IMR-90 (cell line): ENCODE results near the gene ARSH. TPM values are rescaled to one million over a fixed set of nuclear protein-coding genes. Genes with fewer than 3 reads are reported as not detected.

Experiments
- ATAC-seq: fragments of 200-7000 bp; cut with Tn5 transposase; 2 replicates; pipeline ENCODE4 v1.9.1; 2020; ENCODE audit warnings: low read depth, mild to moderate bottlenecking, moderate library complexity
- Bru-seq: library from RNA; stranded (reverse); fragments of 400-500 nt; gene quantifications from one replicate; lab custom pipeline; 2021; lab: Mats Ljungman, UMichigan
- BruChase-seq, 2 experiments: library from RNA; stranded (reverse); fragments of 400-500 nt; gene quantifications; one replicate each; lab custom pipeline; 2021; lab: Mats Ljungman, UMichigan
- BruUV-seq: library from RNA; stranded (reverse); fragments of 400-500 nt; replicated peaks from 2 replicates; lab custom pipeline; 2021; lab: Mats Ljungman, UMichigan
- CTCF ChIA-PET: fragments of 300-600 bp; formaldehyde crosslinking; extraction: SDS; loops from one replicate; lab custom pipeline; 2021; ENCODE audit warnings: antibody characterized with exemption; lab: Yijun Ruan, JAX
- POLR2A ChIA-PET: fragments of 300-600 bp; sonication (Branson Sonifier 250); formaldehyde crosslinking; loops from one replicate; lab custom pipeline; 2022; ENCODE audit warnings: antibody characterized with exemption; ENCODE audit not compliant: unreplicated experiment; lab: Charles Lee
- DNase-seq: peaks from one replicate; pipeline ENCODE4 v3.0.0; 2013
- H2AFZ ChIP-seq: replicated peaks from 2 replicates; pipeline ENCODE3; 2013; ENCODE audit warnings: low read length, mild to moderate bottlenecking; ENCODE audit not compliant: poor library complexity
- H2AK5ac ChIP-seq: 2 replicates; pipeline ENCODE4 v1.6.1; 2013; ENCODE audit warnings: low read depth, low read length, inconsistent platforms
- H2AK9ac ChIP-seq: replicated peaks from 2 replicates; pipeline ENCODE3; 2013; ENCODE audit warnings: mild to moderate bottlenecking, low read depth, low read length, moderate library complexity; ENCODE audit not compliant: poor library complexity
- H2BK120ac ChIP-seq: 2 replicates; pipeline ENCODE4 v1.6.1; 2013; ENCODE audit warnings: low read depth, low read length, inconsistent platforms
- H2BK15ac ChIP-seq: 3 replicates; pipeline ENCODE4 v1.6.1; 2013; ENCODE audit warnings: low read depth, low read length, inconsistent platforms
- H2BK20ac ChIP-seq: 2 replicates; pipeline ENCODE4 v1.6.1; 2013; ENCODE audit warnings: low read depth, mild to moderate bottlenecking, inconsistent platforms, low read length, moderate library complexity
- H2BK5ac ChIP-seq: 2 replicates; pipeline ENCODE4 v1.6.1; 2013; ENCODE audit warnings: mild to moderate bottlenecking, low read depth, low read length, inconsistent platforms; ENCODE audit not compliant: poor library complexity, severe bottlenecking
- H3K14ac ChIP-seq: replicated peaks from 2 replicates; pipeline ENCODE4 v1.6.1; 2013; ENCODE audit warnings: low read depth, low read length, inconsistent platforms
- H3K18ac ChIP-seq: 2 replicates; pipeline ENCODE4 v1.6.1; 2013; ENCODE audit warnings: low read depth, low read length, control low read depth
- H3K23ac ChIP-seq: 2 replicates; pipeline ENCODE4 v1.6.1; 2013; ENCODE audit warnings: low read depth, low read length, inconsistent platforms
- H3K27ac ChIP-seq: 2 replicates; pipeline ENCODE4 v1.5.1; 2013; ENCODE audit warnings: mild to moderate bottlenecking, control low read depth, low read length; ENCODE audit not compliant: insufficient read depth
- H3K27me3 ChIP-seq: 2 replicates; pipeline ENCODE4 v1.6.1; 2013; ENCODE audit warnings: low read length; ENCODE audit not compliant: control insufficient read depth, insufficient read depth
- H3K36me3 ChIP-seq: 2 replicates; pipeline ENCODE4 v1.6.1; 2013; ENCODE audit warnings: low read length, mixed read lengths; ENCODE audit not compliant: control insufficient read depth, insufficient read depth
- H3K4ac ChIP-seq: 2 replicates; pipeline ENCODE4 v1.6.1; 2013; ENCODE audit warnings: low read depth, low read length, inconsistent platforms
- H3K4me1 ChIP-seq: 2 replicates; pipeline ENCODE4 v1.6.1; 2013; ENCODE audit warnings: low read length, mixed read lengths; ENCODE audit not compliant: control insufficient read depth, insufficient read depth
- H3K4me2 ChIP-seq: 2 replicates; pipeline ENCODE4 v1.6.1; 2013; ENCODE audit warnings: low read depth, mild to moderate bottlenecking, control low read depth, low read length, moderate library complexity
- H3K4me3 ChIP-seq: 2 replicates; pipeline ENCODE4 v1.5.1; 2013; ENCODE audit warnings: low read depth, mild to moderate bottlenecking, control low read depth, low read length, moderate library complexity; ENCODE audit not compliant: insufficient read depth
- H3K56ac ChIP-seq: 2 replicates; pipeline ENCODE4 v1.6.1; 2013; ENCODE audit warnings: low read length, inconsistent platforms; ENCODE audit not compliant: insufficient read depth; ENCODE audit errors: extremely low read depth
- H3K79me1 ChIP-seq, 2 experiments: 2 replicates each; pipeline ENCODE4 v1.6.1; 2013; ENCODE audit warnings: low read length in 2 of 2, inconsistent platforms in 1 of 2, low read depth in 1 of 2
- H3K9ac ChIP-seq: 2 replicates; pipeline ENCODE4 v1.6.1; 2013; ENCODE audit warnings: low read depth, low read length, control low read depth
- H3K9me1 ChIP-seq: 2 replicates; pipeline ENCODE4 v1.6.1; 2013; ENCODE audit warnings: low read length, inconsistent platforms; ENCODE audit not compliant: insufficient read depth
- H3K9me3 ChIP-seq: 2 replicates; pipeline ENCODE4 v1.6.1; 2013; ENCODE audit warnings: low read length; ENCODE audit not compliant: control insufficient read depth, insufficient read depth
- H4K20me1 ChIP-seq: 2 replicates; pipeline ENCODE4 v1.6.1; 2013; ENCODE audit warnings: low read length, inconsistent platforms; ENCODE audit not compliant: insufficient read depth
- H4K5ac ChIP-seq: 2 replicates; pipeline ENCODE4 v1.6.1; 2013; ENCODE audit warnings: mild to moderate bottlenecking, low read depth, low read length, control low read depth
- H4K8ac ChIP-seq, 2 experiments: 2 replicates each; pipeline ENCODE4 v1.6.1; 2013; ENCODE audit warnings: low read depth in 2 of 2, low read length in 2 of 2, control low read depth in 1 of 2, inconsistent platforms in 1 of 2
- H4K91ac ChIP-seq: 2 replicates; pipeline ENCODE4 v1.6.1; 2013; ENCODE audit warnings: low read depth, low read length, inconsistent platforms; ENCODE audit not compliant: insufficient read depth
- BHLHE40 ChIP-seq: fragments of 150-350 bp; IDR thresholded peaks from 2 replicates; pipeline ENCODE4 v1.6.1; 2016; ENCODE audit warnings: mild to moderate bottlenecking, low read depth, low read length
- CEBPB ChIP-seq: IDR thresholded peaks from 2 replicates; pipeline ENCODE4 v1.6.1; 2012; ENCODE audit warnings: low read depth, low read length, improper control_type of control experiment
- CTCF ChIP-seq: conservative IDR thresholded peaks from 2 replicates; pipeline ENCODE4 v1.5.1; 2012; ENCODE audit warnings: mild to moderate bottlenecking, low read depth, low read length, improper control_type of control experiment
- FOS ChIP-seq: fragments of 150-350 bp; IDR thresholded peaks from 2 replicates; pipeline ENCODE4 v1.6.1; 2016; ENCODE audit warnings: low read depth, low read length
- MAFK ChIP-seq: IDR thresholded peaks from 2 replicates; pipeline ENCODE4 v1.6.1; 2012; ENCODE audit warnings: low read depth, low read length, improper control_type of control experiment
- NFE2L2 ChIP-seq: fragments of 150-350 bp; IDR thresholded peaks from 2 replicates; pipeline ENCODE4 v1.6.1; 2016; ENCODE audit warnings: low read depth, mild to moderate bottlenecking, low read length
- POLR2A ChIP-seq: IDR thresholded peaks from 2 replicates; pipeline ENCODE4 v1.6.1; 2012; ENCODE audit warnings: mild to moderate bottlenecking, low read depth, low read length
- RCOR1 ChIP-seq: IDR thresholded peaks from 2 replicates; pipeline ENCODE4 v1.6.1; 2012; ENCODE audit warnings: mild to moderate bottlenecking, low read length, improper control_type of control experiment; ENCODE audit not compliant: insufficient replicate concordance
- RFX5 ChIP-seq: IDR thresholded peaks from 2 replicates; pipeline ENCODE4 v1.8.0; 2012; ENCODE audit warnings: low read depth, mild to moderate bottlenecking, low read length, moderate library complexity
- SMC3 ChIP-seq: fragments of 150-350 bp; IDR thresholded peaks from 2 replicates; pipeline ENCODE4 v1.6.1; 2016; ENCODE audit warnings: low read depth, mild to moderate bottlenecking, antibody characterized with exemption, low read length, moderate library complexity
- USF2 ChIP-seq: fragments of 150-350 bp; IDR thresholded peaks from 2 replicates; pipeline ENCODE4 v1.6.1; 2017; ENCODE audit warnings: mild to moderate bottlenecking, antibody characterized with exemption, low read length, low read depth
- WGBS, 2 experiments: methylation state at CpG; one replicate each; pipeline versions ENCODE4 v1.1.5 to v1.1.7; 2013; ENCODE audit warnings: missing lambda C conversion rate in 2 of 2; ENCODE audit not compliant: insufficient read length in 1 of 2; ENCODE audit errors: extremely low coverage in 2 of 2; 5-methylcytosine and 5-hydroxymethylcytosine counted together
- dilution Hi-C: fragments of 300-500 bp; cut with HindIII; formaldehyde crosslinking; loops from one replicate; pipeline ENCODE4 v1.14.3; 2018; ENCODE audit warnings: low sequenced_read_pairs; ENCODE audit not compliant: unreplicated experiment
- in situ Hi-C: fragments of 300-500 bp; cut with MboI; formaldehyde crosslinking; loops from 3 replicates; pipeline ENCODE4 v1.14.3; 2019; ENCODE audit warnings: low sequenced_read_pairs, inconsistent platforms, mixed read lengths
- intact Hi-C: fragments of 100-400 bp; cut with micrococcal nuclease; formaldehyde crosslinking; loops from 2 replicates; pipeline ENCODE4 v1.10.0; 2022
- long read RNA-seq: library from polyadenylated mRNA; unstranded; transcript quantifications from one replicate; pipeline ENCODE4 v2.0.0, GENCODE V29; 2021; ENCODE audit not compliant: unreplicated experiment
- polyA plus RNA-seq, 3 experiments: library from polyadenylated mRNA; depleted of rRNA; stranded (reverse); fragments of >200 nt; gene quantifications; 2 replicates each; pipeline ENCODE4 v1.2.3, GENCODE V29; 2012; ENCODE audit warnings: low replicate concordance in 1 of 3
- total RNA-seq: library from RNA; depleted of rRNA; stranded (reverse); fragments of >200 nt; gene quantifications from 2 replicates; pipeline ENCODE4 v1.2.3, GENCODE V29; 2012; rRNA removed

The ARSH gene
- total RNA-seq, result not detected in 2 replicates
- polyA plus RNA-seq (2012; rRNA removed), result not detected in 2 replicates
- not detected in 2 replicates for polyA plus RNA-seq (2012; cell fraction: cytosol; rRNA removed)
- not detected in 2 replicates for polyA plus RNA-seq (2012; cell fraction: nucleus; rRNA removed; ENCODE audit: low replicate concordance)
- percentile 9 among the genes with signal in this experiment for Bru-seq, nascent RNA
- percentile 7 among the genes with signal in this experiment for BruChase-seq, experiment 1, labeled RNA remaining after a 6-hour chase
- not detected for BruChase-seq, experiment 2, labeled RNA remaining after a 2-hour chase
- long read RNA-seq, result 0 reads

- Histone ChIP-seq H3K36me3 (no peaks in the 10 kb centered on the region), H4K91ac (no peak within 1 kb of the TSS), H2AFZ (no peak within 1 kb of the TSS), H4K20me1 (no peaks in the 10 kb centered on the region), H2BK120ac (no peak within 1 kb of the TSS), H3K4me1 (no peaks in the 10 kb centered on the region), H3K56ac (no peak within 1 kb of the TSS), H2BK15ac (no peak within 1 kb of the TSS), H4K8ac (no peak within 1 kb of the TSS), H2AK9ac (no peak within 1 kb of the TSS), H3K27me3 (no peaks in the 10 kb centered on the region), H4K5ac (no peak within 1 kb of the TSS), H3K18ac (no peak within 1 kb of the TSS), H3K9me3 (peaks cover 2% of the 10 kb centered on the region), H3K9me1 (no peaks in the 10 kb centered on the region), H3K14ac (no peak within 1 kb of the TSS), H3K9ac (no peak within 1 kb of the TSS), H3K23ac (no peak within 1 kb of the TSS), H2BK5ac (no peak within 1 kb of the TSS), H3K4me3 (no peak within 1 kb of the TSS), H2BK20ac (no peak within 1 kb of the TSS), H3K27ac (no peak within 1 kb of the TSS), H3K79me1 (no peaks in the 10 kb centered on the region), H2AK5ac (no peak within 1 kb of the TSS), H3K4me2 (no peak within 1 kb of the TSS), H3K4ac (no peak within 1 kb of the TSS)
- no TSS peak for BruUV-seq
- intact Hi-C loops, result no loop called here
- CTCF ChIA-PET, result no interaction called here
- dilution Hi-C loops, result no loop called here
- DNase-seq (no peak), ATAC-seq (no peak)
- TF ChIP-seq RFX5, result no peak
- no peak for TF ChIP-seq CTCF
- TF ChIP-seq FOS, result no peak
- TF ChIP-seq BHLHE40, result no peak
- TF ChIP-seq RCOR1, result no peak
- no peak for TF ChIP-seq MAFK
- TF ChIP-seq USF2, result no peak
- TF ChIP-seq CEBPB, result no peak
- no peak for TF ChIP-seq NFE2L2
- TF ChIP-seq SMC3, result no peak
- TF ChIP-seq POLR2A, result no peak
- POLR2A ChIA-PET, result no interaction called here
- no CpG with 5 or more reads among the region's 6 CpGs for WGBS, 2 experiments
- in situ Hi-C loops, result no loop called here
Measured at GRCh38 chrX:3006495-3006894, at the start of gene ARSH. TSS of gene ARSH (plus strand) at chrX:3006546. CDS start at chrX:3006613, 67 bp downstream.
